GM21825 (cell line): ENCODE measurements around the gene PRKG1.
"Not testable (repeated sequence)": the region's sequence is repeated elsewhere in the genome, so short reads cannot be mapped to it uniquely, and the experiment has no call there.

Experiments used
- ATAC-seq: cut with Tn5 transposase; IDR thresholded peaks from one replicate; pipeline ENCODE4 v1.9.1; 2021; ENCODE audit warnings: mild to moderate bottlenecking, moderate library complexity; ENCODE audit not compliant: unreplicated experiment

The PRKG1 gene

GRCh38 chr10:52220947-52221346 is 1146.7 kb downstream of the PRKG1 start:
- ATAC-seq, result no peak

GRCh38 chr10:52221923-52222322 is 1147.6 kb downstream of the PRKG1 start:
- no peak for ATAC-seq

- ATAC-seq, result no peak
Measured at GRCh38 chr10:52226197-52226847, 1152.0 kb downstream of the PRKG1 start.

GRCh38 chr10:52228556-52228955 is 1154.3 kb downstream of the PRKG1 start:
- ATAC-seq, result no peak

GRCh38 chr10:52229291-52229931 is 1155.1 kb downstream of the PRKG1 start:
- ATAC-seq, result no peak

- peak; percentile 99 for ATAC-seq
Measured at GRCh38 chr10:52232561-52233350, 1158.5 kb downstream of the PRKG1 start.

GRCh38 chr10:52233351-52233991 is 1159.2 kb downstream of the PRKG1 start:
- not testable (repeated sequence) for ATAC-seq

GRCh38 chr10:52239771-52240170 is 1165.5 kb downstream of the PRKG1 start:
- ATAC-seq, result no peak

- ATAC-seq, result no peak
Measured at GRCh38 chr10:52245547-52245946, 1171.3 kb downstream of the PRKG1 start.

- ATAC-seq, result not testable (repeated sequence)
Measured at GRCh38 chr10:52247929-52248328, 1173.6 kb downstream of the PRKG1 start.

- ATAC-seq, result no peak
Measured at GRCh38 chr10:52248697-52249306, 1174.5 kb downstream of the PRKG1 start.

- no peak for ATAC-seq
Measured at GRCh38 chr10:52249850-52250395, 1175.6 kb downstream of the PRKG1 start.

GRCh38 chr10:52250510-52250909 is 1176.2 kb downstream of the PRKG1 start:
- ATAC-seq, result no peak

- ATAC-seq, result no peak
Measured at GRCh38 chr10:52252307-52252706, 1178.0 kb downstream of the PRKG1 start.

GRCh38 chr10:52256832-52257691 is 1182.8 kb downstream of the PRKG1 start:
- peak; percentile 99 for ATAC-seq

- peak; percentile 77 for ATAC-seq
Measured at GRCh38 chr10:52257692-52258075, 1183.4 kb downstream of the PRKG1 start.

- ATAC-seq, result no peak
Measured at GRCh38 chr10:52258799-52259425, 1184.6 kb downstream of the PRKG1 start.

- ATAC-seq, result no peak
Measured at GRCh38 chr10:52259426-52259812, 1185.1 kb downstream of the PRKG1 start.

GRCh38 chr10:52261362-52261761 is 1187.1 kb downstream of the PRKG1 start:
- no peak for ATAC-seq
